ENCODE results near the gene PRRT1. TPM values are rescaled to one million over a fixed set of nuclear protein-coding genes. Genes with fewer than 3 reads are reported as not detected.
"Not testable (repeated sequence)": the region's sequence is repeated elsewhere in the genome, so short reads cannot be mapped to it uniquely, and the experiment has no call there.

The PRRT1 gene
- total RNA-seq, 1 donor from 2014 or later: 0.38 TPM

- DNase-seq (ENCODE audit: low spot score) (no peak), ATAC-seq (no peak)
Observed at GRCh38 chr6:32152769-32153563, 1.2 kb upstream of the PRRT1 start.

DNA sequence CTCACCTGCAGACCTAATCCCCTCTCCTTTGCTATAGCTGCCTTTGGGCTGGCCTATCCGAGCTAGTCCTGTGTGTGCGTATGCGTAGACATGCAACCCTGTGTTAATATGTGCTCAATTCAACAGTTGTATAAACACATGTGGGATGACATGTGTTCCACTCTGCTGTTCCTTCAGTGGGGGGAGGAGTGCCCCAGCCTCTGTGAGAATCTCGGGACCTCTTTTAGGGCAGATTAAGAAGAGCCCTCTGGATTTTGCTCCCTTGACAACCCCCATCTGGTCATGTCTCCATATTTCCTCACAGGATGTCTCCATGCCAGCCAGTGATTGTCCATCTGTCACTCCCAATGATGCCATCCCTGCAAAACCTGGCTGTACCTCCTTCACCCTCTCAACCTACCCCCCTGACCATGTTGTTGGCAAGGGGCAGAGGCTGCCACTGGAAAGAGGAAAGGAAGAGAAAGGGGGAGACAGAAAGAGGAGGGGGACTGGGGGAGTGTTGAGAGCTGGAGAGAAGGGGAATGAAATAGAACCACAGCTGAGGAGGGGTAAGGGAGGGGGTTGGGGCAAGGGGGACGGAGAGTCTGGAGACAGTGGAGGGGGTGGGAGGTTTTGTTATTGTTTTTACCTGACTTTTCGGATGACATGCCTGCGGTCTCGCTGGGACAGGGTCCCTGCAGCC lies 417 bp downstream of the PRRT1 start:
- ATAC-seq: no peak

DNA sequence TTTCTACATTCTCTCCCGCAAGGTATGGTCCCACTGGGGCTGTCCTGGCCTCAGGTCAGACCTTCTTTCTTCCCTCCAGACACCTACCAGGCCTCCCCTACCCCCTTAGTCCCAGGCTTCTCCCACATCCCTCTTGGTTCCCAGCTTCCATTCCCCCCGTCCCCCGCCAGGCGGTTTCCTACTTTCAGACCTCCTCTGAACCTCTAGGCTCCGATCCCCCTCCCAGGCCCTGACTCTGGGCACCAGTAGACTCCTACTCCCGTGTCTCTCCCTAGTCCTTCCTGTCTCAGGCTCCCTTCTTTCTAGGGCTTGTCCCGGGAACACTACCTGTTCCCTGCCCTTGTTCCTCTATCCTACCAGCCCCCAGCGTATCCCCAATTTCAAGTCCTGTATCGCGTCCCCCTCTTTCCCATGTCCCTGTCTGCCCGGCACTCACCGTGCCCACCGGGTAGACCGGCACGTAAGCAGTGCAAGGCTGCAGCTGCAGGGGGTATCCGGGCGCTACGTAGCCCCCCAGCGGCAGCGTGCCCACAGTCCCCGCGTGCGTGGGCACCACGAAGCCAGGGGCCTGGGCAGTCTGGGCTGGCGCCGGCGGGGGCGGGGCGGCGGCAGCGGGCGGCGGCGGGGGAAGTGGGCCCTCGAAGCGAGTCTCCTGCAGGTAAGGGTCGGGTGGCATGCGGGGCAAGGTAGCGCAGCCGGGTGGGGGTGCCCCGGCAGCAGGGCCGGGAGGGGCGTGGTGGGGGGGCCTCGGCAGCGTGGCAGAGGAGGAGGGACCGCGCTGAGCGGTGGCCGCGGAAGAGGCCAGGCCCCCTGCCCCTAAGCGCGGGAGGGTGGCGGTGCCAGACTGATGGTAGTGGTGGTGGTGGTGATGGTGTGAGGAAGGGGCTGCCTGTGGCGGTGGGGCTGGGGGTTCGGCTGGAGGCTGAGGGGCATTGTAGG lies 1.5 kb downstream of the PRRT1 start:
- DNase-seq (ENCODE audit: low spot score) (no peak), ATAC-seq (no peak)

More for the DNA sequence above, 417 bp downstream of the PRRT1 start:
- no peak for DNase-seq (ENCODE audit: low spot score)

GRCh38 chr6:32149092-32149755 lies 2.5 kb downstream of the PRRT1 start:
- DNase-seq (ENCODE audit: low spot score) (no peak), ATAC-seq (no peak)

GRCh38 chr6:32148289-32149091 lies 3.2 kb downstream of the PRRT1 start:
- peak; percentile 68 for ATAC-seq

DNA sequence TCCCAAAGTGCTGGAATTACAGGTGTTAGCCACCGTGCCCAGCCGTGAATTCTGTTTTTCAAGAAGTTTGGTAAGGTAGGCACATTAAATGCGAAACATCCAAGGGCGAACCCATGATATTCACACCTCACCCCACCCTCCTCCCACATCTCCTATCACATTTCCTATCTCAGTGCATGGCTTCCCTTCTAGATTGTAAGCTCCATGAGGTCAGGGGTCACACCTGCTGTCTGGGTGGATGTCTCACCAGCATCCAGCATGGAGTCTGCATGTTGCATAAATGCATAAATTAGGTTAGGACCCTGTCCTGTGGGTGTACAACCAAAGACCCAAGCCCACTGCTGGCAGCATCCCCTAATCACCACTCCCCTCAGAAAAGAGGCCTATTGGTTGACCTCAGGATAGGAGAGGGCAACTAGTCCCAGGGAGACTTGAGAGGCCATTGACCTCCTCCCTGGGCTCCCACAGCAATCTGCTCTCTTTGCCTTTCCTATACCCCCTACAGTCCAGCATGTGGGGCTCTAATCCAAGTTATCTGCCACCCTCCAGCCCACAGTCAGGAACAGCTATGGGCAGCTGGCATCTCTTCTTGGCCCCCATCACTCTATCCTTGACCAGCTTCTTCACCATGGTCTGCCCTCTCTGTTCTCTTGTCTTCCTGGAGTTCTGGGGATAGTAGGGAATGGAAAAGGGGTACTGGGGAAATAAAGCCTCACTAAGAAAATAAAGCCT lies 4.2 kb downstream of the PRRT1 start:
- DNase-seq (ENCODE audit: low spot score) (no peak), ATAC-seq (no peak)

More at GRCh38 chr6:32148289-32149091, 3.2 kb downstream of the PRRT1 start:
- peak; percentile 60 for DNase-seq (ENCODE audit: low spot score)

DNA sequence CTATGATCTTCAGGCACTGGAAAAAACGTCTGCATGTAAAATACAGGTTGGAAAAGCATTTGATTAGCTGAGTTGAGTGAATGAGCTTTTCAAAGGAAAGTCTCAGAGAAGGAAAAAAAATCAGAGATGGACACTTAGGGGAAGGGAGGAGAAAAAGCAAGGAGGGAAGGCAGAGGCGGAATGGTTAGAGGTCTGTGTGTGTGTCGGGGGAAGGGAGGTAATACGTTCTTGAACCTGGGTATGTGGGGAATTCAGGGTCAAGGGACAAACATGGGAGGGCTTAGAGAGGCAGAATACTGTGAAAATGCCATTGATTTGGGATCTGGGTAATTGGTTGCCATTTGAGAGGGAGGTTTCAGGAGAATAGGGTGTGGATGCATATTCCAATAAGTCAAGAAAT lies 5.1 kb downstream of the PRRT1 start:
- DNase-seq (ENCODE audit: low spot score) (no peak), ATAC-seq (no peak)

- ATAC-seq (no peak), DNase-seq (ENCODE audit: low spot score) (no peak)
Observed at GRCh38 chr6:32146287-32146686, 5.5 kb downstream of the PRRT1 start.

- DNase-seq (ENCODE audit: low spot score): not testable (repeated sequence)
Observed at GRCh38 chr6:32144238-32144637, 7.5 kb downstream of the PRRT1 start.

GRCh38 chr6:32140420-32141046 lies 11.2 kb downstream of the PRRT1 start:
- DNase-seq (ENCODE audit: low spot score) (no peak), ATAC-seq (peak; percentile 70)

More at GRCh38 chr6:32144238-32144637, 7.5 kb downstream of the PRRT1 start:
- not testable (repeated sequence) for ATAC-seq

DNA sequence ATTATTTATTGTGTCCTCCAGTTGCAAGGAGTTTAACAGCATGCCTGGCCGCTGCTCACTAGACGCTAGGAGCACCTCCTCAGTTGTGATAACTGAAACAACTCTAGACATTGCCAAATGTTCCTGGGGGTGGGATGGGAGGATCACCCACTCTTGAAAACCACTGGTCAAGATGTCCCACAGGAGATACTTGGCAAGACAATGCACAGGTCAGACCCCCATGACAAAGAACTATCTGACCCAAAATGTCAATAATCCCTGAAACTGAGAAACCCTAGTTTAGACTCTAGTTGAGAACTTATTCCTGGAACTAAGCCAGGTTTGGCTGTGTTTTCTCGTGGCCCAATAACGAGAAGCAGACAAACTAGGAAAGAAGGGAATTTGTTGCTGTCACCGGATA lies 12.1 kb downstream of the PRRT1 start:
- no peak for ATAC-seq
- no peak for DNase-seq (ENCODE audit: low spot score)

DNA sequence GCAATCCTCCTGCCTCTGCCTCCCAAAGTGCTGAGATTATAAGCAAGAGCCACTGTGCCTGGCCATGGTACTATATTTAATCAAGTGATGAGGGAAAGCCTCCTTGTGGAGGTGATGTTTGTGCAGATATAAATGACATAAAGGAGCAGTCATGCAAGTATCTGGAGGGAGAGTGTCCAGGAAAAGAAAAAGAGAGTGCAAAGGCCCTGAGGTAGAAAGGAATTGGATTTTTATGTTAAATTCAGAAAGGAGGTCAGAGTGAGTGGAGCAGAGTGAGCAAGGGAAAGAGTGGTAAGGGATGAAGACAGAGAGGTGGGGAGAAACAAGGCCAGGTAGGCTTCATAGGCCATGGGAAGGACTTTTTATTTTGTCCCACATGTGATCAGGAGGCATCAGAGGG lies 14.3 kb downstream of the PRRT1 start:
- no peak for ATAC-seq
- no peak for DNase-seq (ENCODE audit: low spot score)

GRCh38 chr6:32133786-32134185 lies 18.0 kb downstream of the PRRT1 start:
- ATAC-seq (no peak), DNase-seq (ENCODE audit: low spot score) (no peak)

GRCh38 chr6:32132110-32132509 lies 19.6 kb downstream of the PRRT1 start:
- DNase-seq (ENCODE audit: low spot score) (no peak), ATAC-seq (no peak)

DNA sequence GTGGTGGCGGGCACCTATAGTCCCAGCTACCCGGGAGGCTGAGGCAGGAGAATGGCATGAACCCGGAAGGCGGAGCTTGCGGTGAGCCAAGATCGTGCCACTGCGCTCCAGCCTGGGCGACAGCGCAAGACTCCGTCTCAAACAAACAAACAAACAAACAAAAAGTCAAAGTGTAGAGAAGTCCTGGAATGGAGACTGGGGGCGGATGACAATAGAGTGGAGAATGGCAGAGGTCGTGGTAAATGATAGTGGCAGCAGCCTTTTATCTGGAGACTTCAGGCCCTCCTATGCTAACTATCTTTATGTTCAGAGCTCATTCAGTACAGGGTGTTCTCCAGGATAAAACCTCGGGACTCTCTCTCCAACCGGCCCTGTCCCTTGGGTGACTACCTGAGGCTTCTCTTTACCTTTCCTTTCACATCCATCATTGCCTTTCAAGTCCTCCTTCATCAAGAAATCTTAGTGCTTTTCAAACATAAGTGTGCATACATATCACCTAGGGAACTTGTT lies 20.2 kb downstream of the PRRT1 start:
- no peak for DNase-seq (ENCODE audit: low spot score)
- ATAC-seq: no peak

DNA sequence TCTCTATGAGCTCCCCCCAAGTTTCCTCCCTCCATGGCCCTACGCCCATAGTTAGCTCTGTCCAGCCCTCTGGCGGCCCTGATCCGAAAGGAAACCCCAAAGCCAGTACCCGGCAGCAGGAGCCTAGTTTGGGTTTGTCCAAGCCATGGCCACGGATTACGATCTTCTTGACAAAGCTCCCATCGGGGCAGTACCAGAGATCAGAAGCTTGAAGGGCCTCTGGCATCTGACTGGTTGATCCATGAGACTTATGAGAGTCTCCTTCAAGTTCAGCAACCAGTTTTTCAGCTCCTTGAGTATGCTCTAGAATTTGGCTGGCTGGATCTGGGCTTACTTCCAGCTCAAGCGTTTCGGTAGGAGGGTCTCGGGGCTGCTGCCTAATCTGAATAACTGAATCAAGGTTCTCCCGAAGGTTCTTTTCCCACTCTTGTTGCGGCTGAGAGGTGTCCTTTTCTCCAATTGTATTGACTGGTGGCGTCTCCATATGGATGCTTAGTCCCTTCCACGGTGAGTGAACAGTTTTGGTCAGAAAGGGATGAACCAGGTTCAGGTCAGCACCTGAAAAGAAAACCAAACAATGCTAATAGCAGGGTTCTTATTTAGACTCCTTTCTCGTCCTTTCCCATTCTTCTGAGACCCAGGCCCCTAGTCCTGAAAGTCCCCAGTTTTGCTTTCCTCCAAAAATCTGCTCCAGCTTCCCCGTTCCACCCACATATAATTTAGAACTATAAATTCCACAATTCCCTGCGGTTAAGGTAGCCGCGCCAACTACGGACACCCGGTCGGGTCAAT lies 22.2 kb downstream of the PRRT1 start:
- DNase-seq (ENCODE audit: low spot score) (no peak), ATAC-seq (peak; percentile 65)

DNA sequence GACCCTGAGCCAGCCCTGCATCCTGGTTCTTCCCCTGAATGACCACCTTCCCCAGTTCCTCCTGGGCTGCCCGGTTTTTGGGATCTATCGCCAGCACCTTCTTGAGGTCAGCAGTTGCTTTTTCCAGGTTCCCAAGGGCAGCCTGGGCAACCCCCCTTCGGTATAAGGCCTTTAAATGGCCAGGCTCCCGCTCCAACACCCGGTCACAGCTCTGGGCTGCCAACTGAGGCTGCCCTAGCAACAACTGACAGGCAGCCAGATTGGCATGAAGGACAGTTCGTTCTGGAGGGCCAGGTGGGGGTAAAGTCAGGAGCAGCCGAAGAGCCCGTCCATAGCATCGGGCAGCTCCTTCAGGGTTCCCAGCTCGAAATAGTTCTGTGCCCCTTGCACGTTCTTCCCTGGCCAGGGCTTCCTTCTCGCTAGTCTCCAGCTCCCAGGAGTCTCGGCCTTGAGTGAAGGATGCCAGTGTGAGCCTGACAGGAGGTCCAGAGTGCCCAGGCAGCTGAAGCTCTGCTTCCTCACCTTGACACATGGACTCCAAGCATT lies 22.9 kb downstream of the PRRT1 start:
- ATAC-seq: no peak
- DNase-seq (ENCODE audit: low spot score): no peak

Data from left lobe of liver (tissue), 2 donors.